HG03520 (cell line): ENCODE measurements around the gene SETBP1.

Experiments used
- ATAC-seq: cut with Tn5 transposase; IDR thresholded peaks from one replicate; pipeline ENCODE4 v1.9.1; 2021; ENCODE audit warnings: mild to moderate bottlenecking, moderate library complexity; ENCODE audit not compliant: unreplicated experiment

SETBP1 gene

GRCh38 chr18:44859263-44859662 is 178.6 kb downstream of the SETBP1 start:
- ATAC-seq: no peak

GRCh38 chr18:44859751-44860439 is 179.2 kb downstream of the SETBP1 start:
- no peak for ATAC-seq

- no peak for ATAC-seq
These were observed 181.4 kb downstream of the SETBP1 start for GRCh38 chr18:44862112-44862511.

- ATAC-seq: no peak
These were observed 185.4 kb downstream of the SETBP1 start for GRCh38 chr18:44866103-44866502.

GRCh38 chr18:44869533-44869932 is 188.8 kb downstream of the SETBP1 start:
- no peak for ATAC-seq

GRCh38 chr18:44870631-44871502 is 190.2 kb downstream of the SETBP1 start:
- ATAC-seq: no peak

GRCh38 chr18:44871771-44872170 is 191.1 kb downstream of the SETBP1 start:
- no peak for ATAC-seq

- ATAC-seq: no peak
These were observed 195.3 kb downstream of the SETBP1 start for GRCh38 chr18:44876024-44876423.

GRCh38 chr18:44876755-44877154 is 196.1 kb downstream of the SETBP1 start:
- ATAC-seq: no peak

GRCh38 chr18:44878335-44878734 is 197.6 kb downstream of the SETBP1 start:
- no peak for ATAC-seq

GRCh38 chr18:44880170-44880569 is 199.5 kb downstream of the SETBP1 start:
- ATAC-seq: no peak

GRCh38 chr18:44881461-44882162 is 200.9 kb downstream of the SETBP1 start:
- ATAC-seq: no peak

GRCh38 chr18:44882163-44882868 is 201.6 kb downstream of the SETBP1 start:
- no peak for ATAC-seq

- no peak for ATAC-seq
These were observed 203.0 kb downstream of the SETBP1 start for GRCh38 chr18:44883671-44884070.

- ATAC-seq: no peak
These were observed 203.7 kb downstream of the SETBP1 start for GRCh38 chr18:44884431-44884830.

- ATAC-seq: no peak
These were observed 204.8 kb downstream of the SETBP1 start for GRCh38 chr18:44885507-44885906.

- peak; percentile 85 for ATAC-seq
These were observed 206.5 kb downstream of the SETBP1 start for GRCh38 chr18:44887227-44887631.

- ATAC-seq: no peak
These were observed 208.4 kb downstream of the SETBP1 start for GRCh38 chr18:44889111-44889510.

GRCh38 chr18:44893045-44893706 is 212.5 kb downstream of the SETBP1 start:
- ATAC-seq: peak; percentile 41

- no peak for ATAC-seq
These were observed 213.3 kb downstream of the SETBP1 start for GRCh38 chr18:44893966-44894365.
